ENCODE measurements around the gene WNT2.

- TF ChIP-seq POLR2A (IDR thresholded peaks at IDR 0.05; ENCODE audit: low read length) = no peak
- no peak for TF ChIP-seq GATA1 (IDR thresholded peaks at IDR 0.05; ENCODE audit: low read depth, low read length)
Observed at GRCh38 chr7:117324960-117325359, 2.1 kb upstream of the WNT2 start.
